Activated CD4-positive, CD25-positive, alpha-beta regulatory T cell treated with anti-CD3 and anti-CD28 coated beads, Interleukin-2, amount 50 U/mL, for 16 hours (primary cell): ENCODE measurements around the gene CDC26.
"Not testable (repeated sequence)": the region's sequence is repeated elsewhere in the genome, so short reads cannot be mapped to it uniquely, and the experiment has no call there.

Experiments used
- DNase-seq: peaks from one replicate; pipeline ENCODE4 v3.0.0-alpha.2; 2020; ENCODE audit warnings: low read depth, low spot score

Gene CDC26

DNA sequence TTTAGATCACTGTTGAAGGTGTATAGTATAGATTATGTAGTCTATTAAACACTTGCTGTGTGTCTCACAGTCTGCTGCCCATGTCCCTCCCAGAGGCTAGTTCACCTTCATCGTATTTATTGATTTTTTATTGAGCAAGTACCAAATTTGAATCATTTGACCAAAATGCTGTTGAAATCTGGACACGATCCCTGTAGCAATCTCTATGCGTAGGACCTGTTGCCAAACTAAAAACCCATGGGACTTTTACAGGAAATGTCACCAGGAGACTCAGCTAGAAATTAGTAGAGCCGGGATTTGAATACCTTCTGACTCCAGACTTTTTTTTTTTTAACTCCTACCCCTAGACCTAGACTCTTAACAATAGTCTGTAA, 36.5 kb downstream of the CDC26 start:
- no peak for DNase-seq

DNA sequence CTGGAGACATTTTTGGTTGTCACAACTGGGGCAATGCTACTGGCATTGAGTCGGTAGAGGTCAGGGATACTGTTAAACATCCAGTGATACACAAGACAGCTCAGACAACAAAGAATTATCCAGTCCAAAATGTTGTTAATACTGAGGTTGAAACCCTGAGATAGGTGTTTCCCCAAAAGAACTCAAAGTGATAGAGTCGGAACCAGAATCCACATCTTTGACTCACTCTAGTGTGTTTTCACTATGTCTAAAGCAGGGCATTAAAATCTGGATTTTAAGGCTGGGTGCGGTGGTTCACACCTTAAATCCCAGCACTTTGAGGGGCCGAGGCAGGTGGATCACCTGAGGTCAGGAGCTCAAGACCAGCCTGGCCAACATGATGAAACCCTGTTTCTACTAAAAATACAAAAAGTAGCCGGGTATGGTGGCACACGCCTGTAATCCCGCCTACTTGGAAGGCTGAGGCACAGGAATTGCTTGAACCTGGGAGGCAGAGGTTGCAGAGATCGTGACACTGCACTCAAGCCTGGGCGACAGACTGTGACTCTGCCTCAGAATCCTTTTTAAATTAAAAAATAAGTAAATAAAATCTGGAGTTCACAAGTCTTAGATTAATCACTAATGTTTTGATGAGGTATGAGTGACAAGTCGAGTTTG, 37.0 kb downstream of the CDC26 start:
- no peak for DNase-seq

DNA sequence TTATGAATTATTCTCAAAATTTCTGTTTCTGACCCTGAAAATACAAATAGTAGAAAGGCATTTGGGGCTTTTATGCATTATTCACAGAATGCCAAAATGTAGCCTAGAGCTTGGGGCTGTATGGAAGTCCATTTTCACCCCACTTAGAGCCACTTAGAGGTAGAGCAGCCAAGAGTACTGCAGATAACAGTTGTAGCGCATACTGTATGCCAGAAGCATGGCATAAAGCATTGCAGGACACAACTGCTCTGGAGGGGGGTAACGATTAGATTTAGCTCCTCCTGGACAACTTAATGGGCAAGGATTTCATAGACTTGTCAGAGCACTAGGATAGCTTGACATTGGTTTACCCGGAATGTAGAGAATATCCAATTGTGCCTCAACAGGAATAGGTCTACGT, 38.3 kb downstream of the CDC26 start:
- no peak for DNase-seq

DNA sequence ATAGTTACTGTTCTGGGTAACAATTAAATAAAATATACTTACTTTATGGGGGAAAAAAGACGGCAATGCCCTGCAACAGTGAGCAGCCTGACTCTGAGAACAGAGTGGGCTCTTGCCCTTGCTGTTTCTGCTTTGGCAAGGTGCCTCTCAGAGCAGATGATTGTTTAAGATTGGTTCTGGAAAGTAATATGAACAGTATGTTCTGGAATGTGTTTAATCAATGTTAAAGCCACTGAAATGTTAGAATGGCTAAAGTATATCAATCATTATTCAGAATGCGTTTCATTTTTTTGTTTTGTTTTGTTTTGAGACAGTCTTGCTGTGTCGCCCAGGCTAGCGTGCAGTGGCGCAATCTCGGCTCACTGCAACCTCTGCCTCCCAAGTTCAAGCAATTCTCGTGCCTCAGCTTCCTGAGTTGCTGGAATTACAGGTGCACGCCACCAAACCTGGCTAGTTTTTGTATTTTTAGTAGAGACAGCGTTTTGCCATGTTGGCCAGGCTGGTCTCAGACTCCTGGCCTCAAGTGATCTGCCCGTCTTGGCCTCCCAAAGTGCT, 39.6 kb downstream of the CDC26 start:
- DNase-seq: not testable (repeated sequence)

DNA sequence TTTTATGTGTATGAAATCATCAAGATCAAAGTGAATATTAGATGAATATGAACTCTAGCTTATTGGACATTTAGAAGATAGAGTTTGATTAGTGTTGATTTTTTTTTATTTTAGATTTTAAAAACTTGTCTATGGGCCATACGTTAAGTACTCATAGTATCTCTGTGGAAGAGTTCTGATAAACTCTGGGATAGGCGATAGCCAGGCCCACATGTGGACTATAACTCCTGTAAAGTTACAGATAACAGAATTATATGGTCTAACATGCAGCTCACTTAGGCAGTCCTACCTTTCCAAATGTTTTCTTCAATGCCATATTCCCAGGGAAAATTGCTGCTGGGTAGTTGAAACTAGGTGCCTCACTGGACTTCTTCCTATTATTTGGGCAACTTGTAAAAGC, 43.7 kb downstream of the CDC26 start:
- no peak for DNase-seq

DNA sequence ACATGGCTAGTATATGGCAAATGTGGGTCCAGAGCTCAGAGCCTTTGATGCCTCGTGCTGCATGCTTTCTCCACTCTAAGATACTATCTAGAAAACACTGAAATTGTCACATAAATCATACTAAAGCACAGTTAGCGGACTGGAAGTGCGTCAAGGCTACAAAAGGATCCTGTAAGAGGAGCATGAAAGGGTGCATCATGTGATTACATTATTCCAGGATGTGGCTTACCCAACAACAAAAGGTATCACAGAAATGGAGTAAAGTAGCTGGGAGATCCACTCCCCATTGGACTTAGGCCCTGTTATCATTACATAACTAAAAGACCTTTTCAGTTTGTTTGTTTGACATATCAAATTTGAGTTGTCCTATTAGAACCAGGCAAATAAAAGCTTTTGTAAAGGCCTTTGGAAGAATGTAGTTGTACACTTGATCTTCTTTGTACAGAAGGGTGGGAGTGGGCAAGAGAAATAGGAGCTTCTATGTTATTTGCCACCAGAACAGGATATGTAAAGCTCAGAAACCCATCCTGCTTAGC, 47.2 kb downstream of the CDC26 start:
- DNase-seq: no peak

DNA sequence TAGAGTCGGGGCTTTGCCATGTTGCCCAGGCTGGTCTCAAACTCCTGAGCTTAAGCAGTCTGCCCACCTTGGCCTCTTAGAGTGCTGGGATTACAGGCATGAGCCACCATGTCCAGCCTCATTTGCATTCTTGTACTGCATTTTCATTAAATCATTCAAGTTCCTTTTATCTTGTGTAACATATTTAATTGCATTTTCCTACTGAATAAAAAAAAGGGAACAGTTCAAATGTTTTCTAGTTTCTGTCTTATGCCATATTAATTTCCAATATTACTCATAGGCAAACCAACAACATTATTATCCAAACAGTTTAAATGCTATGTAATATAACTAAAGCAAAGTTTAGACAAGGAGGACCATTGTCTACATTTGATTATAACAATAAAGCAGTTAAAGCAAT, 47.9 kb downstream of the CDC26 start:
- no peak for DNase-seq

DNA sequence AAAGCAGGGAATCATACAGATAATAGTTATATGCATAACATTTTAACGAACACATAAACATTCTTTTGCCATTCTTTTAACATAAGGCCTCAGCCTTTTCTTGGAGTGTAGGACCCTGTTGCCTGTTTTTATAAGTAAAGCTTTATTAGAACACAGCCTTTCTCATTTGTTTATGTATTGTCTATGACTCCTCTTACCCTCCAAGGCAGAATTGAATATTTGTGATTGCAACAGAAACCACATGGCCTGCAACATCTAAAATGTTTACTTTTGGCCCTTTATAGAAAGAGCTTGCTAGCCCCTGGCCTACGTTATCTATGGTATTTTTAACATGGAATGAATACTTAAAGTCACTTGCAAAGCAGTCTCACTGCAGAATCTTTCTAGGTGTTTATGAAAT, 51.4 kb downstream of the CDC26 start:
- DNase-seq: no peak

DNA sequence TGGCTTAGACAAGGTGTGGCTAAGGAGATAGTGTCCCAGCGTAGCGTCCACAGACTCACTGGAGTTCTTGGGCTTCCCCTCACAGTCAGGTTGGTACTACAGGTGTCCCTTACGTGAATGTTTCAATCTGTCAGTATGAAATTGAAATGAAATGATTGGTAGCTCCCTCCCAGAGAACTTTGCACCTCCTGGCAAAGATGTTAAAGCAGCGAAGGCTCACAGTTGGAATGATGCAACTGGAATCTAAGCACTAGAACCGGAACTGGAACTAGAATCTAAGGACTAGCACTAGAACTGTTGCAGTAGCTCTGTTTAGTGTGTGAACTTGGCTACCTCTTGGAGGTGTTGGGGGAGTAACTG, 52.9 kb downstream of the CDC26 start:
- no peak for DNase-seq

DNA sequence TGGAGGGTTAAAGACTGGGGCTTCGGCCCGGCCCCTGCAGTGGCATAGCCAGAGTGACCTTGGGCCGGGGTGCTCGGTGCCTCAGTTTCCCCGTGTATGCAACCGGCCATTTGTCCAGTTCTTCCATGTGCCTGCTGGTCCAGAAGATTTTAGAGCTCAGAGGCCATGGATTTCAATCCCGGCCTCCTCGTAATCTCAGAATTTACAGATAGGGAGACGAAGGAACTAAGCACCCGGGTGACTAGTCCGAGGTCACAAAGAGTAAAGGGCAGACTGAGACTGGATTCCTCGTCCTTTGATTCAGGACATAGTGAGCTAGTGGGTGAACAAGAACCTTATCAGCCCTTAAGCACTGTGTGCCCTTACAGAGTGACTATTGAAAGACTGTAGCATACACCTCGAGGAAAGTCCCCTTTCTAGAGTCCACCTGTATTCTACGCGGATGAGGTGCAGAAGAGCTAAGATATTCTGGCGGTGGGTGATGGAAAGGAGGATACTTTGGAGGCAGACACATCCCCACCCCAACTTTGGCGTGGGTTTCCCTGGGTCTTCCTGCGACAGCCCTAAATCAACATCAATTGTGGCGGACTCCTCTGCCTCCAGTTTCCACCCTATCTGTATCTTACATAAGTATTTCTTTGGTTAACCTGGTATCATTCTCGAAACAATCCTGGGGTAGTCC, 53.4 kb downstream of the CDC26 start:
- DNase-seq: no peak

DNA sequence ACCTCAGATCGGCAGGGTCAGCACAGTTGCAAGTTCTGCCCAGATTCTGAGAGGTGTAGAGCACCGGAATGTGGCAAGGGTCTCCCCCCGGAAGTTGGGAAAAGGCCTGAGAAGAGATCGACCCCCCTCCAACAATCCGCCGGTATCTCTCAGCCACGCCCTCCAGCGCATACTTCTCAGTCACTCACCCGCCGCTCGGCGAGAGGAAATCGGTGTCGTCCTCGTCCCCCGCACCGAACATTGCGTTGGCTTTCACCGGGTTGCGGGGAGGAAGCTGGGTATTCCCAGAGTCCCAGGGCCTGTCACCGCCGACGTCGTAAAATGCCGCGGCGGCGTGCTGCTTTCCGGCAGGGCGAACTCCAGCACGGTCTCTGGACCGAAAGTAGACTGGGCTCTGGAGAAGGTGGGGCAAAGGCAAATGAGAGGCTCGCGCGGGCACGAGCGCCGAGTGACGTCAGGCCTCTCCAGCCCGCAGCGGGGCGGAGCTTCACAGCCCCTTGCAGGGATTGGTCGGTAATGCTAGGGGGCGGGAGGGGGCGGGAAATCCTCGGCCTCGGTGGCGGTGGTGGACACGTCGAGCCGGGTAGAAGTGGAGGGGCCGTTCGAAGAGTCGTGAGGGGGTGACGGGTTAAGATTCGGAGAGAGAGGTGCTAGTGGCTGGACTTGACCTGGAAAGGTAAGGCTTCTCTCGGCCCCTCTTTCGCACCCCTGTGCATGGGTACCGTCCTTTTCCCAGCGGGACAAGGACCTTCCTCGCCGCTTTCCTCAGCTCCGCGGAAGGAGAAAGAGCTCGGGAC, 54.2 kb downstream of the CDC26 start, which contains the start of the genes FKBP15 and SLC31A1:
Gene FKBP15, minus strand, starts transcription at position 275 of the 797 bp plus-strand sequence. Its CDS starts 34 bp downstream, at position 241.
Gene SLC31A1, plus strand, starts transcription at position 542 of the 797 bp plus-strand sequence. CDS start 34,605 bp downstream, outside the sequence.
- DNase-seq: peak; percentile 93

DNA sequence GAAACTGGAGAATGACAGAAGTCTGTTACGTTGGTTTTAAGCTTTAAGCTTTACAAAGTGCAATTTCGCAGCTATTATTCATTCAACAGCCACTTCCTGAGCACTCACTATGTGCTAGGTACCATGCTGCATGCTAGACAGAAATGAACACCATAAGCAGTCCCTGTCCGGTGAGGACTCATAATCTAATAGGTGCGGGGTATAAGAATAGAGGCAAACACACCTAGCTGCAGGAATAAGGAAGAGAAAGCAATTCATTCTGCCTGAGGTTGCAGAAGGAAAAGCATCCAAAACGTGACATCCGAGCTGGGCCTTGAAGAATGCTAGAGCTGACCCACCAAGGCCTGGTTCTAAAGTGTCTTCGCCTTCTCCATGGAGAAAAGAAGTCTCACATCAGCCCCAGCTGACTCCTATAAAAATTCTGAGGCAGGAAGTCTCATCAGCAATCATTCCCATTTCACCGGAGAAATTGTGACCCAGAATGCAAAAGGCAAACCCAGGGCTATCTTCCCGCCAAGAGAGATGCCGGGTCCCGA, 54.8 kb downstream of the CDC26 start:
- no peak for DNase-seq

DNA sequence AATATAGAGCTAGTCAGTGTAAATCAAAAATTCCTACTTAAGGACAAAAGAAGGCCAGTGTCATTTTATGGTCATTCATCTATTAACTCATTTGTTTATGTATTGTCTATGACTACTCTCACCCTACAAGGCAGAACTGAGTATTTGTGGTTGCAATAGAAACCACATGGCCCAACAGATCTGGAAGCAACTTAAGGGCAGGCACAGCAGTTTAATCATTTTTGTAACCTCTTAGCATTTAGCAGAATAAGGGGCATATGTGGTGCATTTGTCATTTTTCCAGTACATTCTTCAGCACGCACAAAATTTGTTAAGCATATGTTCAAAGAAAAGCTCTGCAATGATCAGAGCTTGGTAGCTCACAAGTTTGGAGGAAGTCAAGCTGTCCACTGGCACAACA, 55.4 kb downstream of the CDC26 start:
- DNase-seq: no peak

DNA sequence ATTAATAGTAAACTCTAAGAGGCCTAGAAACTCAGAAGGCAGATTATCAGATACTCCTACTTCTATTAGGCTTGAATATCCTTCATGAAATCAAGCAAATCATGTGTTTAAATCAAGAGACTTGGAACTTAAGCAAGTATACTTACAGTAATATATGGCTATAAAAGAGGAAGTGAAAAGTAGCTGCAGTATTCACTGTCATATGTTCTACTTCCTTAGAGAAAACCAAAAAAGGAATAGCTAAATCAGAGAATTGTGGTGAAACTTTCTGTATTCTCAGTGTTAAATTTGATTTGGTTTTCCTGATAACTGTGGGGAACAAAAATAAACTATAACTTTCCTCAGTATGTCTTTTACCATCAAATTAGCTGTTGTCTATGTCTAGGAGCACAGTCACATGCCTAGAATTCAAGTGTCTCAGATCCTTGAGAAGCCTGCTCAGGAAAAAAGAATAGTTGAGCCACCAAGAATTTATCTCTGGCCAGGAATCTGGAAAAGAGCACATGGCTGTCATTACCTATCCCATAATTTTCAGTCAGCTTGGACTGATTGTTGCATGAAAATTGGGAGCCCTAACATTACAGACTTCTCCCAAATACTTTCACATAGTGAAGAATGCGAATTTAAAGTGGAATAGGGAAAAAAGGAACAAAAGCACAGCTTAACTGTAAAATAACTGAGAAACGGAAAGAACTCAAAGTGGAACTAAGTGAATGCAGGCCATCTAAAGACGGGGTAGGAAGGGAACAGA, 56.0 kb downstream of the CDC26 start:
- no peak for DNase-seq
